Endometrial microvascular endothelial cells (primary cell): ENCODE measurements around the gene FLNC. TPM values are rescaled to one million over a fixed set of nuclear protein-coding genes. Genes with fewer than 3 reads are reported as not detected.

Source experiments
- in situ Hi-C: cut with HindIII; loops from 2 replicates; pipeline ENCODE4 v1.10.0; 2017; ENCODE audit warnings: low sequenced_read_pairs, low pct_unique_long_range_greater_than_20kb; ENCODE audit errors: inconsistent ontology term
- total RNA-seq: library from RNA; depleted of rRNA; stranded (reverse); fragments of >200 nt; gene quantifications from one replicate; pipeline ENCODE4 v1.2.3, GENCODE V29; 2015; ENCODE audit errors: inconsistent ontology term

The FLNC gene
- total RNA-seq, 1 donor from 2014 or later, result 155 TPM

DNA sequence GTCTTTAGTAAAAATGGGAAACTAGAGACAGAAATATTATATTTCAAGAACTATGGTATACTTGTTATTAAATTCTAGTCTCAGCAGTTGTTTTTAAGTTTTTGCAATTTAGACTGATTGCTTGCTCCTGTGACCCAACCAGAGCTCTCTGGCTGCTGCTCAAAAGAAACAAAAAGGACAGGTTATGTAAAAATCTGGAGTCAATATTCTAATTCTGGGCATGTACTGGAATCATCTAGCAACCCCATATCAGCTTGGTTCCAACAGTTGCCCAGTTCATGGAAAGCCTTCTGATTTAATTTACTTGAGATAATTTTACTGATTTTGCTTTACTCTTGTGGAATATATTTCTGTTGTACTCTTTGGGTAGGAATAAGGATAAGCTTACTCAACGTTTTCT lies 70.0 kb downstream of the FLNC start:
- in situ Hi-C loops, result no loop called here

DNA sequence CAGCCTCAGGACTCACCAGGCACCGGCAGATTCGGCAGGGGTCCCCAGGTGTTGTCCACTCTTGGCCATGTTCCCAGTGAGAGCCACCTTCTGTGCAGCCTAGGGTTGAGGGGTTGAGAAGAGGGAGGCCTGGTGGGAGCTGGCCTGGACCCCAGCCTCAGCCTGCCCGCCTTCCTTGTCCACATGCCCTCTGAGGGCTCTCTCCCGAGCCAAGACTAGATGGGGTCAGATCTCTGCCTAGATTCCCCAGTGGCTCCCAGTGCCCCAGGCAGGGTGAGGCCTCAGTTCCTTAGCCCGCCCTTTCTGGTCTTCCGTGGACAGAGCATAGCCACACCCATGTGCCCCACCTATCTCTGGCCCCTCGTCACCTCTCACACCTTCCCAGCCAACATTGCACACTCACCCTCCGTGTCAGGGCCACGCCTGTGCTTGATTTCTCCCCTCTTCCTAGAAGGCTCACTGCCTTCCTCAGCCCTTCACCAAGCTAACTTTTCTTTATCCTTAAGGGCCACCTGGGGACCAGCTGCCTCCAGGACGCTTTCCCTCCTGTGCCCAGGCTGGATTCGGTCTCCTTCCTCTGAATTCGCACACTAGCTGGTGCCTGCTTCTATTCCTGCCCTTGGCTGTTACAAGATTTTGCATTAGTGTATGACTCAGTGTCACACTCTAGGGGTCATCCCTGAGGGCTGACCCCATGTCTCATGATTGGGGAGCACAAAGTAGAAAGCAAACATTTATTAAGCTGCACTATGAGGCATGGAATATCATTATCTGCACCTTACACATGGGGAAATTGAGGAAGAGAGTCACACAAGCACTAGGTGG lies 72.8 kb downstream of the FLNC start:
- in situ Hi-C loops, result no loop called here

DNA sequence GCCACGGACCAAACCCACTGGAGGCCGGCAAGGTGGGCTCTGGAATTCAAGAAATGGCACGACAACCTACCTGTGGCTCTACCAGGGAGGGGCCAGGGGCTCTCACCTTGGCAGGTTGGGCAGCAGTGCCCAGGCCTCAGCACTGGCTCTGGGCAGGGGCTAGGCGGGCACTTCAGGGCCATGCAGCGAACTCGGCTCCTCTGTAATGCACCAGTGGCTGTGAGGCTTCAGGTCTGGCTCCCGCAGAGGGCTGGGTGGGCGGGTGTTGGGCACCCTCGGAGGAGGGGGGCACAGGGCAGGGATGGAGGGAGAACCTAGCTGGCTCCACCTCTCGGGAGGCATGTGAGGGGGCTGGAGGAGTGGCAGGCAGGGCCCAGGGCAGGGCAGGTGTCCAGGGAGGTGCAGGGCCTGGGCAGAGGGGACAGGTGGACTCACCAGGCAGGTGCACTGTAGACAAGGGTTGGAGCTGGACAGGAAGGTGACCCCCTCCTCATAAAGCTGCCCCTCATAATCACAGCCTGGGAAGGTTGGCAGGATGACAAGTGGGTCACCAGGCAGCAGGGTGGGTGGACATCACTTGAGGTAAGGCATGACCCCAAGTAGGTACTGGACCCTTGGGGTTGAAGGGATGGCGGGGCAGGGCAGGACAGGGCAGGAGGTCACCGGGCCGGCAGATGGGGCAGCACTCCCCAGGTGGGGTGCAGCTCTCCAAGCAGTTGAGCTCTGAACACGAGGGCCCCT lies 73.6 kb downstream of the FLNC start:
- in situ Hi-C loops, result no loop called here

DNA sequence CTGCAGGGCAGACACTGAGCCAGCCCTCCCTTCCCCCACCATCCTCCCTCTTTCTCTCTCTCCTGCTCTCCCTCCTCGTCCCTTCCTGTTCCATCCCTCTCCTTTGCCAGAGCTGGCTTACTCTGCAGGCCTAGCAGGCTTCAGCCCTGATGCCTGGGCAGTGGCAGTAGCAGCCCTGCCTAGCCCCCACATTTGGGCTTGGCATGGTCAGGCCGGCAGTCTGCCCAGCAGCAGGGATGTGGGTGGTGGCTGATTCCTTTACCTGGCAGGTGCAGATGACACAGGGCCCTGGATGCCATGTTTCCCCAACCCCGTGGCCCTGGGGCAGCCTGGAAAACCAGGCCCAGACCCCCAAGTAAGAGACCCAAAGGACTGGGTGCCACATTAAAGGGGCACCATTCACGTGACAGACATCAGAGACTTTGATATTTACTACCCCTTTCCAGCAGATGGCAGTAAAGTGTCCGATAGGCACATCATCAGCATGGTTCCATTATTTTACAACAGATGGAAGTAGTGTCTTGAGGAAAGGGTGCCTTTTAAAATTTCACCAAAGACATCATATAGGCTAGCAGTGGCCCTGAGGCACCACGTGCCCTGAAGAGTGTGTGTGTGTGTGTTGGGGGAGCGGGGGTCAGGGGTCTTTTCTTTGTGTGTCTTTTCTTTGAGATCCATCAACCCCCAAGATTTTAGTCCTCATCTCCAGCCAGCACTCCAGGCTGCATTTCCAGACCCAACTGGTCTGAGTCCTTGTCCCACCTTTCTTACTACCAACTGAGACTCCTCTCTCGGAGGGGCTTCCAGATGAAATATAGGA lies 74.4 kb downstream of the FLNC start:
- in situ Hi-C loops, result no loop called here

DNA sequence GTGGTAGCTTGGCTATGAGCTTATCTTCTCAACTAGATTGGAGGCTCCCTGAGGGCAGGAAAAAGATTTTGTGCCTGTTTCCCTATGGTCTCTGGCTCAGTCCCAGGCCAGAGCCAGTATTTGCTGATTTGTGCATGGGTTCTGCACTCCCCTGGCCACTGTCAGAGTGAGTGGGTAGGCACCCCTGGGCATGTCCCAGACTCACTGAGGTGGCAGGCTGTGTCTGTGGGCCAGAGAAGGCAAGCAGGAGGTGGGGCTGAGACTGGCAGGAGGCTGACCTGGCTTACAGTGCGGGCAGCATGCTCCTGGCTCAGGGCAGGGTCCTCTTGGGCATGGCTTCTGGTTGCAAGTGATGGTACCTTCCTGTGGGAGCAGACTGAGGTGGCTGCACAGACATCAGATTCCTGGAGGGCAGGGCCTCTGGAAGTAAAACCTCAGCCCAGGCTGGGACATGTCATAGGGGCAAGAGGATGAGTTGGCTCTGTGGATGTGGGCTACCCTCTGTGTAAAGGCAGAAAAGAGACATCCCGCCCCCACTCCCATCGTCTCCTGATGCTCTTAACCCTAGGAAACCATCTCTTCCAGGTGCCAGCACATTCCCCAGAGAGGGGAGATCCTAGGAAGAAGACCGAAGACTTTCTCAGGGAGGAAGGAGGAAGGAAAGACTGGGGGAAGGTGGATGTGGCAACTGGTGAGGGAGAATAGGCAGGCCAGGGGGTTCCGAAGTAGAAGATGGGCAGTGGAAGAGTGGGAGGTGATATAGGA lies 76.0 kb downstream of the FLNC start:
- in situ Hi-C loops, result no loop called here

DNA sequence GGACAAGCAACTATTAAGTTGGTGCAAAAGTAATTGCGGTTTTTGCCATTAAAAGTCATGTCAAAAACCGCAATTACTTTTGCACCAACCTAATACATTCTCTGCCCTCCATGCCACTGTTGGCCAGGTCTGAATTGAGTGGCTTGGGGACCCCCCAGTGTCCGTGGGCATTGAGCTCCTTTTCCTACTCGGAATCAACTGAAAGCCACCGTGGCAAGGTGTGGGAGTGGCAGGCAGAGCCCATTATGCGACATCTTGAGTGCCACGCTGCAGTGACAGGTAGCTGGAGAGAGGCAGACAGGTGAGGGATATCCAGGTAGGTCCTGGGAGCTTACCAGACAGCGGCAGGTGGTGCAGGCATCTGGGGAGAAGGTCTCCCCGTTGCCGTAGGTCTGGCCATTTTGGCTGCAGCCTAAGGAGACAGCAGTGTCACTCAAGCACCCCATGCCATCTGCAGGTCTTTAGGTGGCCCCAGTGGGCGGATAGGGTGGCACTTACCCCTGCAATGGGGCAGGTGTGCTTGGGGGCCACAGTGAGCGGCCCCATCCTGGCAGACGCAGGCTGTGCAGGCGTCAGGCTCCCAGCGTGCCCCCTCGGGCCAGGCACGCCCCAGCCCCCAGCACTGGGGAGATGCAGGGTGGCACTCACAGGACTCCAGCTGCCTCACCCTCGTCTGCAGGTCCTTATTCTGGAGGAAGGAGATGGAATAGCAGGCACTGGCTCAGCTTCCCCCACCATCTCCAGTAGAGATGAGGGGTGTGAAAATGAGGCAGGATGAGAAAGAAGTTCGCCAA lies 76.8 kb downstream of the FLNC start:
- in situ Hi-C loops, result no loop called here

Other genes with a start within 250 kb of the FLNC start
- gene GARIN1A, start 158.1 kb upstream of the FLNC start, total RNA-seq, result not detected
- gene CALU, start 91.0 kb upstream of the FLNC start, total RNA-seq, result 265 TPM
- gene OPN1SW, start 54.6 kb upstream of the FLNC start, total RNA-seq, result not detected
- gene CCDC136, start 38.4 kb upstream of the FLNC start, total RNA-seq, result 0.28 TPM
- 135 TPM for gene ATP6V1F, start 32.5 kb downstream of the FLNC start, total RNA-seq
- gene KCP, start 80.3 kb downstream of the FLNC start, total RNA-seq, result 0.37 TPM
- gene IRF5, start 107.5 kb downstream of the FLNC start, total RNA-seq, result 1.9 TPM
- 77.7 TPM for gene TNPO3, start 224.7 kb downstream of the FLNC start, total RNA-seq